HG03575 (cell line): ENCODE data around the gene GMDS.

Experiments used
- ATAC-seq: cut with Tn5 transposase; IDR thresholded peaks from one replicate; pipeline ENCODE4 v1.9.1; 2021; ENCODE audit not compliant: unreplicated experiment, insufficient number of reproducible peaks, low FRiP score; ENCODE audit errors: extremely low read depth

Gene GMDS

GRCh38 chr6:1630771-1631217 is 614.6 kb downstream of the GMDS start:
- no peak for ATAC-seq

- no peak for ATAC-seq
Observed at GRCh38 chr6:1630212-1630770, 615.1 kb downstream of the GMDS start.

GRCh38 chr6:1629316-1629715 is 616.1 kb downstream of the GMDS start:
- ATAC-seq, result no peak

GRCh38 chr6:1627827-1628560 is 617.4 kb downstream of the GMDS start:
- no peak for ATAC-seq

GRCh38 chr6:1626481-1626880 is 618.9 kb downstream of the GMDS start:
- ATAC-seq, result no peak

- no peak for ATAC-seq
Observed at GRCh38 chr6:1625794-1626435, 619.5 kb downstream of the GMDS start.

- no peak for ATAC-seq
Observed at GRCh38 chr6:1624851-1625781, 620.3 kb downstream of the GMDS start.

- no peak for ATAC-seq
Observed at GRCh38 chr6:1624058-1624850, 621.2 kb downstream of the GMDS start.

GRCh38 chr6:1623769-1624057 is 621.7 kb downstream of the GMDS start:
- no peak for ATAC-seq

- no peak for ATAC-seq
Observed at GRCh38 chr6:1622851-1623768, 622.3 kb downstream of the GMDS start.

GRCh38 chr6:1622220-1622850 is 623.1 kb downstream of the GMDS start:
- ATAC-seq, result no peak

- ATAC-seq, result no peak
Observed at GRCh38 chr6:1621070-1621701, 624.2 kb downstream of the GMDS start.

GRCh38 chr6:1620504-1621069 is 624.8 kb downstream of the GMDS start:
- no peak for ATAC-seq

GRCh38 chr6:1619673-1620503 is 625.5 kb downstream of the GMDS start:
- ATAC-seq, result no peak

GRCh38 chr6:1619098-1619672 is 626.2 kb downstream of the GMDS start:
- ATAC-seq, result no peak
